HTR-8/SVneo (cell line): ENCODE data around the gene HIVEP1.
A peak's percentile ranks its signal among the peaks of the same experiment; 100 is the strongest.
"Not testable (repeated sequence)": the region's sequence is repeated elsewhere in the genome, so short reads cannot be mapped to it uniquely, and the experiment has no call there.

Experiments used
- DNase-seq: peaks from one replicate; pipeline ENCODE4 v3.0.0; 2011; ENCODE audit warnings: low spot score, mixed read lengths; ENCODE audit not compliant: insufficient read length
- FAIRE-seq: peaks from 2 replicates; lab custom pipeline; 2011; peaks lifted over from hg19 to GRCh38; lab: Jason Lieb, UNC

The HIVEP1 gene

DNA sequence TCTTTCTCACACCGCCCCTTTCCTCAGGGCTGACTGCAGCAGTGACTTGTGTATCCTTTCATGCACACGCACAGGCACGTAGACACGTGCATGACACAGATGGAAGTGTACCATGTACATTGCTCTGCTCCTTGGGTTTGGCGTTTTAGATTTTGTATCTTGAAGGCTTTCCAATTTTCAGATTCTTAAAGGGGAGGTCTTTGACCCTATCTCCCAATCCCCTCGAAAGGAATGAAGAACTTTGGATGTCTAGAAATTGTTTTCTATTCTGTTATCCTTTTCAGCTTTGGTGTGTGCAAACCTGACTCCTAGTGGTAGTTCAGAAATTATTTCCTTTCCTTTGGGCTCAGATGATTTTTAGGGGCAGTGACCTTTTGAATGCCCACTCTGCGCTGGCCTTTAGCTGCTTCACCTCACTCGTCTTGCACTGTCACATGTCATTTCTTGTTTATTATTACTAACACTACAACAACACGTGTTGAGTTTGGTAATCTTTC is 63.0 kb downstream of the HIVEP1 start:
- FAIRE-seq (no peak), DNase-seq (no peak)

DNA sequence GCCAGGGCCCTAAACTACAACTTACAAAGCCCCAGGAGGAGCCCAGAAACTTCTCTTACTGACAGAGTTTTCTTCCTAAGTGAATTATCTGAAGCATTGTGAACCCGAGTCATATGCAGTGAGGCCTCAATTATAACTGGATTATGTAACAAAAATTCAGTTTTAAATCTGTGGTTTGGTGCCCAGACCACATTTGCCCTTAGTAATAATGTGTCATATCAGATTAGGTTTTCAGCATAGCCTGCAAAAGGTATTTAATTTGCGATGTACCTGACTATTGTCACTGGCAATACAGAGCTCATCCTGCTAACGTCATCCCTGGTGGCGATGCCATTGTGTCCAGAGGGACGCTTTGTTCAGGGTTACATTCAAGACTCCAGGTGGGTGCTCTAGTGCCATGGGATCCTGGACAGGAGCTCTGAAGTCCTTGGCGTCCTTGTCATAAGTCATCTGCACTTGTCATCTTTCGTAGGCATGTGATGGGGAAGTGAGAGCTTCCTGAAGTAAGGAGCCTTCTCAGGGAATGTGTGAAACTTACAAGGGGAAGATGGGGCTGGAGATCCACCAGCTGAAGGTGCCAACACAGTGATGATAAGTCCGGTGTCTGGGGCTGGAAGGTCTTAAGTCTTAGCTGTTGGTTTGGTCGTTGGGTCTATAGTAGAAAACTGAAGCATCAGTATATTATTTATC is 65.1 kb downstream of the HIVEP1 start:
- no peak for DNase-seq
- no peak for FAIRE-seq

DNA sequence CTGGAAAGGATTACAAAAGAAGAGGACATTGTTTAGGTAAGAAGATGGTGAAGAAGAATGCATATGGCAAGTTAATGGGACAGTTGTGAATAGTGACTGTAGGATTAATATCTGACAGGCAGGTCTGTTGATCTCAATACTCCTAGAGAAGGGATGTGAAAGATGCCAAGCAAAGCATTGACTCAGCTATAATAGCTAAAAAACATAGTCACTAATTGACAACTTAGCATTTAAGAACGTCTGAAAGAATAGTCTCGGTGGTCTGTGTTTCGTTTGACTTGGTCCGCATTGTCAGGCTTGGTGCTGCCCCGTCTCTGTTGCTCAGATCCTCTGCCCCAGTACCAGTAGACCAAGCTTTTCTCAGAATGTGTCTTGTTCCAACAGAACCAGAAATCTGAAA is 65.9 kb downstream of the HIVEP1 start:
- FAIRE-seq (peak; percentile 55), DNase-seq (no peak)

DNA sequence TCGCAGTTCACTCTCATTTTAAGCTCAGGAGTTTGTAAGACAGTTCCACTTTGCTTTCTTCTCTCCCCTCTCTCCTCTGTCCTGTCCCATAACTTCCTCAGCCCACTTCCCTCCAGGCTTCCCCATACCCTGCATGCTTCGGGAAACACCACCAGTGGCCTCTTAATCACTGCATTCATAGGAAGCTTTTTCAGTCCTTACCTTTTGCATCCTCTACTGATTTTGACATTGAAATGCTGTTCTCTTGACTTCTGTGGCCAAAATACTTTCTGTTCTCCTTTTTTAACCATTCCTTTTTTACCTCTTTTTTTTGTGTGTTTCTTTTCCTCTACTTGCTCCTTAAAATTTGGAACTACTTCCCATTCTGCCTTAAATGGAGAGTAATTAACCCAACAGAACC is 69.7 kb downstream of the HIVEP1 start:
- FAIRE-seq: no peak
- DNase-seq: no peak

DNA sequence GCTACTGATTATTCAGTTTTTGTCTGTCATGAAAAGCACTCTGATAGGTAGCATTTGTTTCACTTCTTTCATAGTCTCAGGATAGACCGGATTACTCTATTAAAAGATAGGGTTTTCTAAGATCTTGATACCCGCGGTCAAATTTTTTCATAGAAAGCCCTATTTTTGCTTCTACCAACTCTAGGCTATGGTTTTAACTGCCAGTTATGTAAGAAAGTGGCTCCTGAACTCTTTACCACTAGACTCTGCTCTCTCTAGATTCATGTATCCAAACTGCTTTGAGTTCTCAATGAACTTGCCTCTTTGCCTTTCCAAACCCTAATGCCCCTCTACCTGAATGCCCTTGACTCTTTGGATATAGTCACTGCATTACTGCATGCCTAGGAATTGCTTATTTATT is 70.3 kb downstream of the HIVEP1 start:
- FAIRE-seq: no peak

DNA sequence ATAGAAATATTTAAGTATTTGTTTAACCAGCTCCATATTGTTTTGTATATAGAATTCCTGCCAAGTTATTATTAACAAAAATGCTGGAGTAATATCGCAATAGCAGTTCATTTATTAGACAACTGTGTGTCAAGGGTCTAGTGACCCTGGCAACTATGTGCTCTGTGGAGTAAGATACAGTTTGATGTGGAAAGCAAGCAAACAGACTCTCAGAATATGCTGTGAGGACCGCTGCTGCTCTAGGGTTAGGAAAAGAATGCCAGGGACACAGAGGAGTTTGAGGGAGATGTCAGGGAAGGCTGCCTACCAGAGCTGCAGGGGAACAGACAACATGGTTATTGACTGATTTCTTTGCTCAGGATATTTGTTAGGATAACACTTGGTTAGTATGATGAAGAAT is 71.2 kb downstream of the HIVEP1 start:
- FAIRE-seq: no peak

More for the DNA sequence above, 70.3 kb downstream of the HIVEP1 start:
- DNase-seq: no peak

DNA sequence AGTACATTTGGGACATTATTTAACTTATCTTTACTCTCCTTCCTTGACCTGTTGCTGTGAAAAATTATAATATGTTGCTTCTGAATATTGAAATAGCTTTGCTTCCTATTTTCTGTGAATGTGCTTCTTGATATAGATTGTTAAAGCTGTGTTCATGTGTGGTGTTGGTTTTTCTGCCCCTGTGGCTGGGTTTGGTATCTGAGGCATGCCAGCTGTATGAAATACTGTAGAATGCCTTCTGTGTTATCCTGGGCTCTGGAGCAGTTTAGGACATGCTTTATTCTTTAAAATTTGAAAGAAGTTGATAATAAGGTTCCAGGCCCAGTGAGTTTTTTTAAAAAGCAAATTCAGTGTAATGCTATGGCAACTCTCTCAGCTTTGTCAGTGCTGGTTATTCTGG is 71.7 kb downstream of the HIVEP1 start:
- no peak for FAIRE-seq
- DNase-seq: no peak

More for the DNA sequence above, 71.2 kb downstream of the HIVEP1 start:
- DNase-seq: no peak

DNA sequence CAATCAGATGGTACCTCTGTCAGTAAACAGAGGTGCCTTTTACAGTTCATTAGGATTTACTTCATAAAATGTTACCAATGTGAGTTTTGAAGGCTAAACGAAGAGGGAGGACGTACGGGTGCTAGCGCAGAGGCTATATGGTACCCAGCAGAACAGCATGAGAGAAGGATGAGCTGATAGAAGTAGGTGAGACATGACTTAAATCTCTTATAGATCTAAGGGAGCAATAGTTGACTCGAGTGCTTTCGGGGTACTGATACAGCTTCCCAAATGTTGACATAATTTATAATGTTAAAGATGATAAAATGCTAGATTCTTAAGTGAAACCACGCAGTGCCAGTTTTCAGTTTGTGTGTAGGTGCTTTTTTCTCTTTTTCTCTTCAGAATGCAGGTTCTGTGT is 72.6 kb downstream of the HIVEP1 start:
- DNase-seq: no peak
- no peak for FAIRE-seq

DNA sequence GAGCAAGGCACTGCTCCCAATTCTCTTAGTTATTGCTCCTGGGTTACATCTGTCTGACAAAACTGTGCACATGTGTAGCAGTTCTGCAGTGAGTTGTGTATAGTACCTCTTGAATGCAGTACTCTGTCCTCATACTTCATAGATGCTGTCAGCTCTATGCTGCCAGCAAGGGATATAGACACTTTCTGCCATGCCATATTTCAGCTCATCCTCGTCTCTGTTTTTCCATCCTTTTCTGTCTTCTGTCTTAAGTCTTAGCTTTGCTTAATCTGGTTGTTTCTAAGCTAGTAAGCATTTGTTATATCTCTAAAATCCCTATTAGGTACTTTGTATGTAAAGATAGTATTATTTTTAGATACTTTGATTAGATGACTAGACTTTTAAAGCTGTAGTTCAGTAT is 76.4 kb downstream of the HIVEP1 start:
- FAIRE-seq (no peak), DNase-seq (no peak)

DNA sequence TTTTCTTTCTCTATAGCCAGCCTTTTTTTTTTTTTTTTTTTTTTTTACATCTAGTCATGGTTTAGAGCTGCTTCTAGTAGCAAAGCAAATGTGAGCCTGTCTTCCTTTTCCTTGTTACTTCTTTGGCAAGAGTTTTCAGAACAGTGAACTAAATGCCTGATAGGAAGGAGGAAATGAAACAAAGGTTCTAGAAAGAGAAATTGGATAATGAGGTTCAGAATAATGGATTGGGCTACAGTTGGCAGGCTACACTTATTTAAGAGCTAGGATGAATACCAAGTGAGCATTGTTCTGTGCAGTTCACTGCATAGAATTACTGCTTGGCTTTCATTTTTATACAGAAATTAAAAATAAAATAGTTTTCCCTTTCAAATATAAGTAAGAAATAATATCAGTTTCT is 78.6 kb downstream of the HIVEP1 start:
- FAIRE-seq: no peak

DNA sequence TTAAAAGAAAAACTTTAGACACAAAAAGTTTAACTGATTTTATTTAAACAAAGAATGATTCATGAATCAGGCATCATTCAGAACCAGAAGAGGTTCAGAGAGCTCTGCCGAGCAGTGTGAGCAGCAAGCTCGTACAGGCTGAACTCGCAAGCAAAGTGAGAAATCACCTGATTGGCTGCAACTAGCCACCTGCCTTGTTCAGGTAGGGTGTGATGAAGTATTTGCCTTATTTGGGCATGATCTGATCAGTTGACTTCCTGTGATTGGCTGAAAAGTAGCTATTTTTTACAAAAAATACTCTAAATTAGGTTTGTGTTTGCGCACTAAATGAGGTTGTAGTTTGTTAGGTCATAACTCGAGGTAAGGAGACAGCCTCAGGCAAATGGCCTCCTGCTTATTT is 80.7 kb downstream of the HIVEP1 start:
- FAIRE-seq: no peak
- DNase-seq: no peak

More for the DNA sequence above, 78.6 kb downstream of the HIVEP1 start:
- DNase-seq: no peak

DNA sequence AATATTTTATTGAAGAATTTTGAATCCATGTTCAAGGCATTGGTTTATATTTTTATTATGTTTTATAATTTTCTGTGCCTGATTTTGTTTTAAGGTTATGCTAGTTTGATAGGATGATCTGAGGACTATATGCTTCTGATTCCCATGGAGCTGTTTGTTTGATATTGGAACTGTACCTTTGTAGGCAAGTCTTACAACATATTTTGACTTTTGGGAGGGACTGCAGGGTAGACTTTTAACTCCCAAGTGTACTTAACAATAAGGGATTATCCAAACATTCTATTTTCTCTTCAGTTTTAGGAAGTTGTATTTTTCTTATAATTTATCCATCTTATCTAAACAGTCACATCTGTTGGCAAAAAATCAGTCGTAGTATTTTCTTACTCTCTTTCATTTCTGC is 82.6 kb downstream of the HIVEP1 start:
- FAIRE-seq (peak; percentile 38), DNase-seq (no peak)

DNA sequence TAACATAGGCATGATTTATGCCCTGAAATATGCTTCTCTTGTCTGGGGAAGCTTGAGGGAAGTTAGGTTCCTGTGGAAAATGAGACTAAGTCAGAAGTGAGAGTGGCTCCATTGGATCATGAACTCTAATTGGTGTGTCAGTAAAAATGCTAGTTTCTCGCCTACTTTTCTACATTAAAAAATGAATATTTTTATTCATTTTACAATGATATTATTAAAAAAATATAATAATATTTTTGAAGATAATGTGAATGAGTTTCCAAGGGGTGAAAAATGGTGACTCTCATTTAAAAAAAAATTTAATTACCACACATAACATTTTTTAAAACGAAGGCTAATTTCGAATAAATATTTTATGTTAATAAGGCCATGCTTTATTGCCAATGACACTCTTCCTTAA is 84.2 kb downstream of the HIVEP1 start:
- FAIRE-seq (no peak), DNase-seq (no peak)

DNA sequence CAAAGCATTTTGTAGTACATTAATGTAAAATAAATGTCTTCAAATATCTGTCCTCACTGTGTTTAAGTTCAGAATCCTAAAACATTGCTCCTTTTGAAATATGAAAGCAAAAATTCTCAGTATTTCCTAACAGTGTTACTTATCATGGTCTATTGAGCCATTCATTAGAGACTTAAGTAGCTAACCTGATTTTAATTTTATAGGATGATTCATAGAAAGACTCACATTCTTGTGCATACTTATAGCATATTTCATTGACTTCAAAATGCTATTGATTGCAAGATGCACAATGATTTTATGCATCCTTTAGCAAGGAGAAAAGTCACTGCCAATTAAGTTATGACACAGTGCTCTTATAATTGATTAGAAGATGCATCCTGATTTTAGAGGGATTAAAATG is 85.7 kb downstream of the HIVEP1 start:
- DNase-seq: no peak

DNA sequence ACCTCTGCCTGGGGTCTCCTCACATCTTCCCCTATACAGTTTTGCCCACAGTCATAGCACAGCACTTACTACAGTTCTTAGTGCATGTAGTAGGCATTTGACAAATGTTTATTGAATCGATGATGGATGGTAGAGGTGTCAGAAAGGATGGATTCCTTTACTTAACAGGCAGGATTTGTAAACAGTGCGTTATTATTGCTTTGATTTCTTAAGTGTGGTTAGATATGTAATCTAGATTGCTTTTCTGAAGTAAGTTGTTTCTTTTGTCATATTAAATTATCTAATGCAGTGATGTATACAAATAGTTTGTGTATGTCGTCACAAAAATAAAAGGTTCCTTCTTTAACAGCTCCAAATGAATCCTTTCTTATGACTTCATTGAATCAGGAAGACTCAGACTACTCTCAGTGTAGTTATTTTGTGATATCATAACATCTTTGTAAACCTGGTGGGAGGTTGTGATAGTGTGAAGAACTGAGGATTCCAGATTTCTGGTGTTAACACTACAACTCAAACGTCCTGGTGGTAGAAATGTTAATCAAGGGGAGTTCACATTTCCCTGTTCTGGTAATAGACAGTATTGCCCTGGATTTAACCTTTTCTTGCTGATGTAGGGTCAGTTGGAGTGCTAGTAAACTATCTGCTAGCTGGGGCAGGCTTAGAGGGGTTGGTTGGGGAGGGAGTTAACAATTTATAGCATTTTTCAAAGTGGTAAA is 87.7 kb downstream of the HIVEP1 start:
- no peak for FAIRE-seq

More for the DNA sequence above, 85.7 kb downstream of the HIVEP1 start:
- FAIRE-seq: no peak

DNA sequence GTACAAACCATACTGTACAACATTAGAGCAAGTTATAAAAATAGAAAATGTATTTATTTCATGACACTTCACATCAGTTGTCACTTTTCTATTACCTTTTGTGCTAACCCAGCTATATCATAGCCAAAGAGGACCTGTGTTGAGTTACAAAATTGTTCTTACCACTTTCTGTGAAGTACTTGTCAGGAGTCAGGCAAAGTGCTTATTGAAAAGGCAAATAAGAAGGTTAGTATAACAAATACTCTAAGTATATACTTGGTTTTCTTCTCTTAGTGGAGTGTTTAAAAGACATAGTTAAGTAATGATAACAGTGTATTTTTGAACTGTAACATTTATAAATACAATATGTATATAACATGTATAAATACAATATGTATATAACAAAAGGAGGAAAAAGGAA is 88.9 kb downstream of the HIVEP1 start:
- DNase-seq (no peak), FAIRE-seq (no peak)

More for the DNA sequence above, 87.7 kb downstream of the HIVEP1 start:
- no peak for DNase-seq

DNA sequence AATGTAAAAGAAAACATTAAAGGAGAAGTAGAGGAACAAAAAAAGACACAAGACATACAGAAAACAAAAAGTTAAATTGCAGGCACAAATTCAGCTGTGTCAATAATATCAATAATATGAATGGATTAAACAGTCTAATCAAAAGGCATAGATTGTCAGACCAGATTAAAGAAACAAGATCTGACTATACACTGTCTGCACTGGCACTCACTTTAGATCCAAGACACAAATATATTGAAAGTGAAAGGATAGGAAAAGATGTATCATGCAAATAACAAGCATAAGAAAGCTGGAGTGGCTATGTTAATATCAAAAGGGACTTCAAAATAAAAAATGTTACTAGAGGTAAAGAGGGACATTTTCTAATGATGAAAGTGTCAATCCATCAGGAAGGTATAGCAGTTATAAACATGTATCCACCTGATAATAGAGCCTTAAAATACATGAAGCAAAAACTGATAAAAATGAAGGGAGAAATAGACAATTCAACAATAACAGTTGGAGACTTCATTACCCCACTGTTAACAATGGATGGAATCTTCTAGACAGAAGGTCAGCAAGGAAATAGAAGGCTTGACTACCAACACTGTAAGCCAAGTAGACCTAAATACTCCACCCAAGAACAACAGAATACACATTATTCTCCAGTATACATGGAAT is 89.7 kb downstream of the HIVEP1 start:
- FAIRE-seq (no peak), DNase-seq (no peak)

DNA sequence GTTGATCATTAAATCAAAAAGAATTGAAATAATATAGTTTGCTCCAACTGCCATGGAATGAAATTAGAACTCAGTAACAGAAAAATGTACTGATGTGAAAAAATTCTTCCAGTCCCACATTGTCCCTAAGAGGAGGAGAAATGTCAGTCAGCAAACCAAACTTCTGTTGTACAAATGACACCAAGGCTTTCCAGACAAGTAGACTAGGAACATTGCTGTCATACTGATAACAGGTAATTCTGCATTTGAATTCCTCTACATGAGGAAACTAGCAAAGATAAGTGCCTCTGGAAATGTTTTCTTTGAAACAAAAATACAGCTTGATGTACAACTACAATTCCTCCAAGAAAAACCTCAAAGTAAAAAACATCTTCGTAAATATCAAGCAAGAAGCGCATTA is 90.2 kb downstream of the HIVEP1 start:
- no peak for DNase-seq
- no peak for FAIRE-seq

DNA sequence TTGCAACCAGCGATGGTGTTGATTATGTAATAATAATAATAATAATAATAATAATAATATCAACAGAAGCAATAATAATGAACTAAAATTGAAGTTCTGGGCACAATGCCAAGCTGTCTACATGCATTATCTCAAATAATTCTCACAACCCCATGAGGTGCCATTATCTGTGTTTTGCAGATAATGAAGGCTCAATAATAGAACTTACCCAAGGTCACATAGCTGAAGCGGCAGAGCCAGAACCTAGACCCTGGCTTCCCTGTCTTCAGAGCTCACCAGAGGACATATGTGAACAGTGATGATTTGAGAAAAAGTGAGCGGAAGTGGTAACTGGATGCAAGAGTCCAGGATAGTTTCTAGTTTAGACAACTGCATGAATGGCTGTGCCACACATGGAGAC is 91.0 kb downstream of the HIVEP1 start:
- FAIRE-seq (no peak), DNase-seq (no peak)

DNA sequence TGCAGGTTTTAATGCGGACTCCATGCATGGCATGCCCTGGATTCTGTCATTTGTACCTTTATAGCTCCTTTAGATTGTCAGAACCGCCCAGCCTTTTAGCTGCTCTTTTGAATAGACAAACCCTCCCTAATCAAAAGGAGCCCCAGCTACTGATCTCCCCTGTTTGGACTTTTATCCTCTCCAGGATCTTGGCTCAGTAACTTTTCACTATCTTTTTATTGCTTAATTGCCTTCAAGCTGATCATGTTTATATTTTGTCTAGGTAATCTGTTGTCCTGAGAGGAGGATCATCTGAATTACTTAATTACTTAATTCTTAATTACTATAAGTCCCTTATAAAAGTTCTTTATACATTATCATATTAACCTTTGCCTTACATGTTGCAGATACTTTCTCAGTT is 93.2 kb downstream of the HIVEP1 start:
- FAIRE-seq (no peak), DNase-seq (no peak)

DNA sequence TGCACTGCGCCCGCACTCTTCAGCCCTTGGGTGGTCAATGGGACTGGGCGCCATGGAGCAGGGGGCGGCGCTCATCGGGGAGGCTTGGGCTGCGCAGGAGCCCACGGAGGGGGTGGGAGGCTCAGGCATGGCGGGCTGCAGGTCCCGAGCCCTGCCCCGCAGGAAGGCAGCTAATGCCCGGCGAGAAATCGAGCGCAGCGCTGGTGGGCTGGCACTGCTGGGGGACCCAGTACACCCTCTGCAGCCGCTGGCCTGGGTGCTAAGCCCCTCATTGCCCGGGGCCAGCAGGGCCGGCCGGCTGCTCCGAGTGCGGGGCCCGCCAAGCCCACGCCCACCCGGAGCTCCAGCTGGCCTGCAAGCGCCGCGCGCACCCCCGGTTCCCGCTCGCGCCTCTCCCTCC is 96.3 kb downstream of the HIVEP1 start:
- not testable (repeated sequence) for FAIRE-seq, DNase-seq
